Smooth muscle cell (in vitro differentiated cells): Measurements from ENCODE around the gene RAI1. TPM values are rescaled to one million over a fixed set of nuclear protein-coding genes. Genes with fewer than 3 reads are reported as not detected.

Experiments used
- DNase-seq: peaks from one replicate; lab custom pipeline; 2025; ENCODE audit not compliant: unreplicated experiment; lab: John Stamatoyannopoulos, UW
- H2AFZ ChIP-seq: fragments of 200-600 bp; sonication (generic); 2 replicates; pipeline ENCODE4 v1.6.0; 2016; ENCODE audit warnings: antibody characterized with exemption, low read depth, mild to moderate bottlenecking
- H3F3A ChIP-seq: fragments of 200-600 bp; sonication (generic); 2 replicates; pipeline ENCODE4 v1.6.0; 2017; ENCODE audit warnings: antibody characterized with exemption, low read depth
- H3K27ac ChIP-seq: fragments of 200-600 bp; sonication (generic); 2 replicates; pipeline ENCODE4 v1.5.1; 2016; ENCODE audit warnings: low read depth, mild to moderate bottlenecking
- H3K27me3 ChIP-seq: fragments of 200-600 bp; sonication (generic); 2 replicates; pipeline ENCODE4 v1.6.1; 2016; ENCODE audit warnings: low read depth, mild to moderate bottlenecking
- H3K36me3 ChIP-seq: fragments of 200-600 bp; sonication (generic); 2 replicates; pipeline ENCODE4 v1.5.1; 2016; ENCODE audit warnings: low read depth
- H3K4me1 ChIP-seq: fragments of 200-600 bp; sonication (generic); 2 replicates; pipeline ENCODE4 v1.5.1; 2016; ENCODE audit warnings: low read depth
- H3K4me2 ChIP-seq: fragments of 200-600 bp; sonication (generic); 2 replicates; pipeline ENCODE4 v1.6.0; 2016; ENCODE audit warnings: mild to moderate bottlenecking
- H3K4me3 ChIP-seq: fragments of 200-600 bp; sonication (generic); 2 replicates; pipeline ENCODE4 v1.5.1; 2016; ENCODE audit warnings: mild to moderate bottlenecking
- H3K79me2 ChIP-seq: fragments of 200-600 bp; sonication (generic); 2 replicates; pipeline ENCODE4 v1.6.0; 2016; ENCODE audit warnings: low read depth, mild to moderate bottlenecking
- H3K9ac ChIP-seq: fragments of 200-600 bp; sonication (generic); 2 replicates; pipeline ENCODE4 v1.6.0; 2016; ENCODE audit warnings: low read depth
- H3K9me3 ChIP-seq: fragments of 200-600 bp; sonication (generic); replicated peaks from 2 replicates; pipeline ENCODE4 v1.5.1; 2016; ENCODE audit warnings: low read depth
- H4K20me1 ChIP-seq: fragments of 200-600 bp; sonication (generic); 2 replicates; pipeline ENCODE4 v1.6.0; 2016; ENCODE audit warnings: low read depth
- WGBS: methylation state at CpG from one replicate; pipeline ENCODE4 v1.1.7; 2016; ENCODE audit warnings: low lambda C conversion rate; 5-methylcytosine and 5-hydroxymethylcytosine counted together
- polyA plus RNA-seq: library from polyadenylated mRNA; unstranded; fragments of >200 nt; fragmentation: Nextera tagmentation; extraction: Ambion mirVana; gene quantifications from 2 replicates; pipeline ENCODE4 v1.2.1, GENCODE V29; 2016
- total RNA-seq: library from RNA; depleted of rRNA; stranded (reverse); fragments of >200 nt; gene quantifications from 2 replicates; pipeline ENCODE4 v1.2.3, GENCODE V29; 2014
- TF ChIP-seq, protein P1 (sequence below): fragments of 200-600 bp; sonication (generic); IDR thresholded peaks from 2 replicates; pipeline ENCODE4 v1.5.1; 2017; ENCODE audit warnings: borderline replicate concordance, mild to moderate bottlenecking, antibody characterized with exemption; ENCODE audit not compliant: insufficient read depth, poor library complexity, severe bottlenecking

The RAI1 gene
- total and polyA plus RNA-seq, 2 experiments from 2014 or later: 11.1 to 17.6 TPM

DNA sequence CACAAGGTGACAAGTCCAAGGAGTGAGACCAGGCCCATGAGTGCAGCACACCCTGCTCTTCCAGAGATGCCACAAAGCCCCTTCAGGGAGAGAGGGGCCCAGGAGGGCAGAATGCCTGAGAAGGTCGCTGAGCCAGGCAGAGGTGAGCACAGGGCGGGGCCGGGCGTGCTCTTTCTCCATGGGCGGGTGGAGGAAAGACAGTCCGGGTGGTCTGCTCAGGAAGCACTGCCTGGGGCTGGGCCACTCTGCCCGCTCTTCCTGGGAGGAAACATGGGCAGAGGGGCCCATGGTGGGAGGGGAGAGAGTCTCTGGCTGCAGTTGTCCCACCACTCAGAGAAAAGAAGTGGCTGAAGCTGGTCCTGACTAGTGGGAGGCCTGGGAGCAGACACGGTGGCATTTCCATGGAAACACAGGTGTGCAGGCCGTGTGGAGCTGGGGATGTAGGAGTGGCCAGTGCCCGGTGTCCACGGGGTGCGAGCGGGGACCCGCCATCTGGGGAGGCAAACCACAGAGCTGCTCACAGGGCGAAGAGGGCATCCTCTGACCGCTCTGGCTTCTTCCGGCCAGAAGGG lies 165.9 kb downstream of the RAI1 start:
- Histone ChIP-seq H2AFZ (no peak overlapping the region), H3K9me3 (no peaks in the 10 kb centered on the region), H3K79me2 (no peaks in the 10 kb centered on the region), H3K27me3 (no peaks in the 10 kb centered on the region), H3K9ac (no peak overlapping the region), H4K20me1 (no peaks in the 10 kb centered on the region), H3K4me1 (peaks cover 10% of the 10 kb centered on the region), H3K4me2 (no peak overlapping the region), H3F3A (no peaks in the 10 kb centered on the region), H3K27ac (no peak overlapping the region), H3K4me3 (no peak overlapping the region), H3K36me3 (no peaks in the 10 kb centered on the region)
- no peak for DNase-seq
- 98% methylated on average over 17 of the region's 17 CpGs for WGBS
- TF ChIP-seq, protein P1, sequence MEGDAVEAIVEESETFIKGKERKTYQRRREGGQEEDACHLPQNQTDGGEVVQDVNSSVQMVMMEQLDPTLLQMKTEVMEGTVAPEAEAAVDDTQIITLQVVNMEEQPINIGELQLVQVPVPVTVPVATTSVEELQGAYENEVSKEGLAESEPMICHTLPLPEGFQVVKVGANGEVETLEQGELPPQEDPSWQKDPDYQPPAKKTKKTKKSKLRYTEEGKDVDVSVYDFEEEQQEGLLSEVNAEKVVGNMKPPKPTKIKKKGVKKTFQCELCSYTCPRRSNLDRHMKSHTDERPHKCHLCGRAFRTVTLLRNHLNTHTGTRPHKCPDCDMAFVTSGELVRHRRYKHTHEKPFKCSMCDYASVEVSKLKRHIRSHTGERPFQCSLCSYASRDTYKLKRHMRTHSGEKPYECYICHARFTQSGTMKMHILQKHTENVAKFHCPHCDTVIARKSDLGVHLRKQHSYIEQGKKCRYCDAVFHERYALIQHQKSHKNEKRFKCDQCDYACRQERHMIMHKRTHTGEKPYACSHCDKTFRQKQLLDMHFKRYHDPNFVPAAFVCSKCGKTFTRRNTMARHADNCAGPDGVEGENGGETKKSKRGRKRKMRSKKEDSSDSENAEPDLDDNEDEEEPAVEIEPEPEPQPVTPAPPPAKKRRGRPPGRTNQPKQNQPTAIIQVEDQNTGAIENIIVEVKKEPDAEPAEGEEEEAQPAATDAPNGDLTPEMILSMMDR: no peak

DNA sequence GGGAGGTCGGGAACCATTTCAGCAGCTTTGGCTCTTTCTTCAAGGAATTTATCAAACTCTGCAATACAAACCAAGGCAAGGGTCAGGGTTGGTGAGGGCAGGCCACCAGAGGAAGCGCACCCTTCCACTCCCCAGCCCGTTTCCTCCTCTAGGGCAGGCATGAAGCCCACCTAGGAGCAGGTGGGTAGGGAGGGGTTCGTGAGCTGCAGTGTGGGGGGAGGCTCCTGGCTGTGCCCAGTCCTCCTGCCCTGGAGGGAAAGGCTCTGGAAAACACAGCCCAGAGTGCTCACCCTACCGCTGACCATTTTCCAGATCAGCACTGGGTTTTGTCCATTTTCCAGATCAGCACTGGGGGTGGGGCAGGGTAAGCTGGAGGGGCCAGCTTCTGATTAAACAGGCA lies 166.5 kb downstream of the RAI1 start:
- 88% methylated on average over 5 of the region's 5 CpGs for WGBS
- Histone ChIP-seq H3F3A (no peaks in the 10 kb centered on the region), H3K27ac (no peak overlapping the region)

DNA sequence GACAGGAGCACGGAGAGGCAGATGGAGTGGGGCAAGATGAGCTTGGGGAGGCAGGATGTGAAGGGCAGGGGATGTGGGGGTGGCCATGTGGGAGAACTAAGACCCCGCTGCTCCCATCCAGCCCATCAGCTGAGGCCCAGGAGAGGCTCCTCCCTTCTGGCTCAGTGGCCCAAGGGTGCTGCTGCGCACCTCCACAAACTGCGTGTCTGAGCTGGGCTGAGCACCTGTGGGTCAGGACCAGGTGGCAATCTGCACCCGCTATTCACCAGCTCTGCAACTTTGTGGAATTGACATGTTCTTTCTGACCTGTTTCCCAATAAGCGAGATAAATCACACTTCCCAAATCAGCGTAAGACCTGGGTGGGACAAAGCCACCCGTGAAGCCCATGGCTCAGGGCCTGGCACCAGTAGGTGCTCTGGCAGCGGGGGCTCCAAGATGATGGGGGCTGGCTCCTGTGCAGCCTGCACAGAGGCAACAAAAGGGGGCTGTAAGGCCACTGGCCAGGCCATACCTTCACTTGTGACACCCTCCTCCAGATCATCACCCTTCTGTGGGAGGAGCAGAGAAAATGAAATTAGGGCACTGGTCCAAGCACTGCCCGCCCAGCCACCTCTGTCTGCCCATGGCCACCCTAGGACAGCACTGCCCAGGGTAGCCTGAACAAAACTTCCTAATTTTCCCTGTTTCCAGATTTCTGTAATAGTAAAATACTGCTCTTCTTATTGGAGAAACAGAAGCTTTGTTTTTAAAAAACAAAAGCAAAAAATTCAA lies 167.2 kb downstream of the RAI1 start:
- H3K79me2 ChIP-seq: no peaks in the 10 kb centered on the region
- no peaks in the 10 kb centered on the region for H3K27me3 ChIP-seq
- no peak overlapping the region for H3K9ac ChIP-seq
- 90% methylated on average over 9 of the region's 10 CpGs for WGBS
- H3K27ac ChIP-seq: no peak overlapping the region
- H3K4me2 ChIP-seq: no peak overlapping the region
- no peaks in the 10 kb centered on the region for H3F3A ChIP-seq
- H3K4me1 ChIP-seq: peaks cover 13% of the 10 kb centered on the region
- H3K4me3 ChIP-seq: no peak overlapping the region
- H3K9me3 ChIP-seq: no peaks in the 10 kb centered on the region
- TF ChIP-seq, protein P1: no peak
- H4K20me1 ChIP-seq: no peaks in the 10 kb centered on the region
- no peak for DNase-seq
- H3K36me3 ChIP-seq: no peaks in the 10 kb centered on the region
- no peak overlapping the region for H2AFZ ChIP-seq

More for the DNA sequence above, 166.5 kb downstream of the RAI1 start:
- Histone ChIP-seq H3K4me3 (no peak overlapping the region), H2AFZ (no peak overlapping the region), H3K9me3 (no peaks in the 10 kb centered on the region), H4K20me1 (no peaks in the 10 kb centered on the region), H3K79me2 (no peaks in the 10 kb centered on the region), H3K9ac (no peak overlapping the region), H3K4me1 (peaks cover 10% of the 10 kb centered on the region), H3K36me3 (no peaks in the 10 kb centered on the region), H3K27me3 (no peaks in the 10 kb centered on the region), H3K4me2 (no peak overlapping the region)
- DNase-seq: no peak
- TF ChIP-seq, protein P1: no peak
